ENCODE data around the gene CASKIN1. TPM values are rescaled to one million over a fixed set of nuclear protein-coding genes. Genes with fewer than 3 reads are reported as not detected.

CASKIN1 gene
- total RNA-seq, 4 donors from 2014 or later = under 0.01 to 0.14 TPM; not detected in 2

- H3K4me1 ChIP-seq = peaks cover 48 to 75% (median 70%) of the 10 kb centered on the region in 4 donors
- no peak for TF ChIP-seq EP300 (IDR thresholded peaks at IDR 0.05; ENCODE audit: low read depth)
- TF ChIP-seq POLR2AphosphoS5 (IDR thresholded peaks at IDR 0.05) = peak in 1 of 3 donors; percentile 7
- TF ChIP-seq CTCF (IDR thresholded peaks at IDR 0.05) = no peak
- no peak for TF ChIP-seq POLR2A (IDR thresholded peaks at IDR 0.05)
- H3K27ac ChIP-seq = peak overlapping the region; percentile 80 to 94 (median 92)
- H3K36me3 ChIP-seq = no peaks in the 10 kb centered on the region
- in situ Hi-C loops (cut with MboI; ENCODE audit: low pct_ligation_motif_present in 1 of 4, low pct_unique_long_range_greater_than_20kb in 1 of 4, low sequenced_read_pairs in 3 of 4) (loop anchor here in 1 of 4 donors (25.0 kb wide), 1 partner anchor 336 kb away; the partner anchor contains the start of gene TBC1D24), intact Hi-C loops (cut with DNase I; ENCODE audit: low total_unique reads) (loop anchor here (5.0 kb wide), 1 partner anchor 124 kb away; the partner anchor contains the start of gene NHERF2)
- WGBS, 2 donors (ENCODE audit: low coverage in 1 of 2) = 40 to 59% methylated on average over 1 to 10 of the region's 13 CpGs
- H3K4me3 ChIP-seq = no peak overlapping the region
- no peaks in the 10 kb centered on the region for H3K9me3 ChIP-seq
- DNase-seq = no peak
- no peaks in the 10 kb centered on the region for H3K27me3 ChIP-seq
Measured at GRCh38 chr16:2151188-2152091, 45.0 kb downstream of the CASKIN1 start.

GRCh38 chr16:2150418-2151187, 45.8 kb downstream of the CASKIN1 start:
- no peaks in the 10 kb centered on the region for H3K36me3 ChIP-seq
- H3K27ac ChIP-seq = peak overlapping the region; percentile 80 to 94 (median 92)
- TF ChIP-seq POLR2AphosphoS5 (IDR thresholded peaks at IDR 0.05) (peak; percentile 22 to 48 (median 32)), EP300 (IDR thresholded peaks at IDR 0.05; ENCODE audit: low read depth) (no peak), POLR2A (IDR thresholded peaks at IDR 0.05) (no peak), CTCF (IDR thresholded peaks at IDR 0.05) (no peak)
- peaks cover 47 to 72% (median 67%) of the 10 kb centered on the region in 4 donors for H3K4me1 ChIP-seq
- H3K4me3 ChIP-seq = no peak overlapping the region
- no peaks in the 10 kb centered on the region for H3K9me3 ChIP-seq
- no peaks in the 10 kb centered on the region for H3K27me3 ChIP-seq
- intact Hi-C loops (cut with DNase I; ENCODE audit: low total_unique reads) = loop anchor here (5.0 kb wide), 1 partner anchor 123 kb away; the partner anchor contains the start of gene NHERF2
- in situ Hi-C loops (cut with MboI; ENCODE audit: low pct_ligation_motif_present in 1 of 4, low pct_unique_long_range_greater_than_20kb in 1 of 4, low sequenced_read_pairs in 3 of 4) = loop anchor here in 1 of 4 donors (25.0 kb wide), 1 partner anchor 337 kb away; the partner anchor contains the start of gene TBC1D24
- peak; percentile 62 for DNase-seq
- 33% methylated on average over 15 of the region's 18 CpGs; no CpG with 5 or more reads in 1 of the 2 donors for WGBS, 2 donors (ENCODE audit: low coverage in 1 of 2)

- Histone ChIP-seq H3K9me3 (no peaks in the 10 kb centered on the region), H3K36me3 (no peaks in the 10 kb centered on the region), H3K4me3 (peak overlapping the region in 1 of 4 donors; percentile 64), H3K4me1 (peaks cover 47 to 72% (median 67%) of the 10 kb centered on the region in 4 donors), H3K27me3 (no peaks in the 10 kb centered on the region), H3K27ac (peak overlapping the region; percentile 80 to 94 (median 92))
- intact Hi-C loops (cut with DNase I; ENCODE audit: low total_unique reads) = loop anchor here (5.0 kb wide), 1 partner anchor 123 kb away; the partner anchor contains the start of gene NHERF2
- in situ Hi-C loops (cut with MboI; ENCODE audit: low pct_ligation_motif_present in 1 of 4, low pct_unique_long_range_greater_than_20kb in 1 of 4, low sequenced_read_pairs in 3 of 4) = loop anchor here (10.0 to 25.0 kb wide), 4 partner anchors 125 to 337 kb away; partner anchors contain the start of genes NHERF2 (in 2 of the 4), NPW (in 2 of the 4), TBC1D24 (in 1 of the 4) and ZNF598 (in 1 of the 4)
- WGBS, 2 donors (ENCODE audit: low coverage in 1 of 2) = 55% methylated on average over 22 of the region's 24 CpGs; no CpG with 5 or more reads in 1 of the 2 donors
- TF ChIP-seq POLR2A (IDR thresholded peaks at IDR 0.05) = no peak
- no peak for TF ChIP-seq POLR2AphosphoS5 (IDR thresholded peaks at IDR 0.05)
- TF ChIP-seq EP300 (IDR thresholded peaks at IDR 0.05; ENCODE audit: low read depth) = no peak
- TF ChIP-seq CTCF (IDR thresholded peaks at IDR 0.05) = no peak
- no peak for DNase-seq
Measured at GRCh38 chr16:2149630-2150417, 46.6 kb downstream of the CASKIN1 start.
